Stimulated activated CD4-positive, alpha-beta T cell treated with anti-CD3 and anti-CD28 coated beads, Interleukin-1b, Interleukin-23, amount 100 ng/mL, for 1 hour (primary cell): ENCODE data around the gene LIX1L.

Experiments used
- DNase-seq, 2 donors: peaks; one replicate each; pipeline ENCODE4 v3.0.0-alpha.2; 2020; ENCODE audit warnings: low read depth in 2 of 2

The LIX1L gene

DNA sequence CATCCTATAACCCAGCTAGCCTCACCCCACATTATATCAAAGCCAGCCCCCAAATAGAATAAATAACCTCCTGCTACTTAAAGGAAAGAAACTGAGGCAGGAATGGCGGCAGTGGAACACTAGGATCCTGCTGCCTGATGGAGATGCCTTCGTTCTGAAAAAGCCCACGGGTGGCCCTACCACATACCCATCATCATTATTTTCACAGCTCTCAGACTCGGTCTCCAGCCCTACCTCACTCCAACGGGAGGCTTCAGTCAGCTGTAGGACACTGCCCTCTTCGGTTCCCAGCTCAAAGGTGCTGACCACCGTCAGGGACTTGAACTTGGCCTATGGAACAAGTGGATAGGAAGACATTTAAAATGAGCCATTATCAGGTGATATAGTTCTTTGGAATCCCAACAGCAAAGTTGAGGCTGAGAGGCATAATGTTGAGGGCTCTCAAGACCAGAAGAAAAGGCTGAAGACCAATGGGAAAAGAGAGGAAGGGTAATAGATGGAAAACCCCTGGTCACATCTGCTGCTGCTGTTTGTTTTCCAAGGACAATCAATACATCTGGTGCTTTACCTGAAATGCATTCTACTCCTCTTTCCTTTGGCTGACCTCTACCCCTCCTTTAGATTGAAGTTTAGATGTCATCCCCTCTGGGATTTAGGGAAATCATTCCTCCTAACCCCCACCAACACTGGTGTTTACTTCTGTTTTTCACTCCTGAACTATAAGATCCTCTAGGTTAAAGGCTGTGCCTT, 64.3 kb downstream of the LIX1L start:
- DNase-seq, result no peak

GRCh38 chr1:145892486-145893087, 65.2 kb downstream of the LIX1L start:
- no peak for DNase-seq

DNA sequence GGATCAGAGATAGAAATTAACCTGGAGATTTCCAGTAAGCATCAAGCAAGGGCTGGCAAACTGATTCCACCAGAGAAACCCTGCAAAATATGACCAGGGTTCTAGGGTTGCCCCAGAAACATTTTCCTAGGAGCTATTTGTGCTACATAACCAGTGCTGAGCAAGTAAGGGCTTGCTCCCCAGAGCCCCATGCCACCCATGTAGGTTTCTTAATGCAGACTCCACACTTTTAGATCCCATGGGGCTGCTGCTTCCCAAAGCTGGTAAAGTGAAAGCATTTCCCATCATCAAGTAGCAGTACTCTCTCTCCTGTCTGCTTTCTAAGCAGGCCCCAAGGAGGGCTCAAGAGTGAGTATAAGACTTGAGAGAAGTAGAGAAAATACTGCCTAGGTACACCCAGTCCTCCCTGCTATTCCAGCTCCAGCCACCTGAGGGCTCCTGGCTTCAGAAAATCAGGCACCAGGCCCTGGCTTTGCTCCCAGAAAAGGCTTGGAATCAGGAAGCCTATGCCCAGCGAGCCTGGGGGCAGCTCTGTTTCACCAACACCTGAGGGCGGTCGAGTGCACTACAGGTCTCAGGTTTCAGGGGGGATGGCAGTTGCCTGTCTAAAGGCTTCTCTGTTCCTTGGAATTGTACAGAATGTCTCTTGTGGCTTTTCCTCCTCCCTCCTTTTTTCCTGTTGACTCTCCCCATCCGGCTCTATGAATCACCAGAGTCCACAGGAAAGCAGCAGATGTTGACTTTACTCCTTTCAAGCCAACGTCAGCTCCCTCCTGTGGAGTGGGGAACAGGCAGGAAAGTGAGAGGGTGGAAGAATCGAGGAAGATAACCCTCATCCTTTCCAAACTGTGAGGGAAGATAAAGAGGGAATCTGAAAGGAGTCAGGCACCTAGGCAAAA, 66.0 kb downstream of the LIX1L start:
- DNase-seq, result peak in 1 of 2 donors; percentile 28

GRCh38 chr1:145891143-145891542, 66.7 kb downstream of the LIX1L start:
- no peak for DNase-seq

DNA sequence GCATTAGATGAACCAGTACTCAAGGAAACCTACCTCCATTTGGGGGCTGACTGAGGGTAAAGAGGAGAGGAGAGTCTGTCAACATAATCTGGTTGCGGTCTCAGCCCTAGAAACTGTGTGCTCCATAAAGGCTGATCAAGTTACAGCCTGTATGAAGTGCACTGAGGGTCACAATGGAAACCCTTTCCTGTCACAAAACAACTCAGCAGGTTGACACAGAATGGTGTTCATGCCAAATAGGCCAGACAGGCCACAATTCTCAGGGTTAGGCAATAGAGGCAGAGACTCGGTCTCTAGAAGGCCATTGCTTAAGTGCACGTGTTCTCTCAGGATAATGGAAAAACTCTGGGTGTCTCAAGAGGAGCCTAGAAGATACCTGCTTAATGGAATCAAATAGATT, 68.1 kb downstream of the LIX1L start:
- no peak for DNase-seq

DNA sequence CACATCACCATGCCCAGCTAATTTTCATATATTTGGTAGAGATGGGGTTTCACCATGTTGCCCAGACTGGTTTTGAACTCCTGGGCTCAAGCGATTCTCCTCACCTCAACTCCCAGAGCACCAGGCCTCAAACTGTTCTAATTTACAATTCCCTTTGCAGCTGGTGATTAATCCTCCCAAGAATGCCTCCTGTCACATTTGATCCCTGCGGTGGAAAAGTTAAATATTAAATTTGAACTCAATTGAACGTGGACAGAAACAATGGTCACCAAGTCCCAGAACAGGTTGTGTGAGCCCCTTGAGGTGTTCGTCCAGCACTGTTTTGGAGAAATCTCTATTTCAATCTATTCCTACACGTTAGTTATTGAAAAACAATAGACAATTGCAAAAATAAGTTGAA, 70.2 kb downstream of the LIX1L start:
- no peak for DNase-seq

GRCh38 chr1:145886816-145887215, 71.0 kb downstream of the LIX1L start:
- no peak for DNase-seq

DNA sequence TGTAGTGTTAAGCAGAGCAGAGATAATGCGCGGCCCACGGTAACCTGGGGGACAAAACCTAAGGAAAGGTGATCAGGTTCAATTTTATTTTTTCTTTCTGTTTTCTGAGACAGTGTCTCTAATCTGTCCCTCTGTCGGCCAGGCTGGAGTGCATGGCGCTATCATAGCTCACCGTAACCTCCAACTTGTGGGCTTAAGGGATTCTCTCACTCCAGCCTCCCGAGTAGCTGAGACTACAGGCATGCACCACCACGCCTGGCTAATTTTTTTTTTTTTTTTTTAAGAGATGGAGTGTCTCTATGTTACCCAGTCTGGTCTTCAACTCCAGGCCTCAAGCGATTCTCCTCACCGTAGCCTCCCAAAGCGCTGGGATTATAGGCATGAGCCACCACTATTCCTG, 71.4 kb downstream of the LIX1L start:
- DNase-seq, result no peak

- peak; percentile 43 to 76 for DNase-seq
Measured at GRCh38 chr1:145885738-145886287, 72.0 kb downstream of the LIX1L start, which contains the start of gene ANKRD35. TSS of gene ANKRD35 (minus strand) at chr1:145885866. CDS start at chr1:145885758, 108 bp downstream.

DNA sequence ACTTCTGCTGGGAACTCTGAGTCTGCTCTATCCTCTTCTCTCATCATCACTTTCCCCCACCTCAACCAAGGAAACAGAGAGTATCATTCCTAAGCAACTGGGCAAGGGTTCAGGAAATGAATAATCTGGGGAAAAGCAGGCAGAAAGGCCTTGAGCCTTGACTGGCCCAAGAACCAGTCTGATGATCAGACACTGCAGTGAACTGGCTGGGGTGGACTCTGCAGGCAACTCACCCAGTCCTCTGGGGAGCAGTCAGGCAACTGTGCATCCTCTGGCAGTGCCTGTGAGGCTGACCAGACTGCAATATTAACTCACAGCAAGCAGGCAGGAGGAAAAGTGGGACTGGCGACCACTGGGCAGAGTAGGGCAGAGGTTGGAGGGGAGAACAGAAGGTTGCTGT, 73.1 kb downstream of the LIX1L start:
- no peak for DNase-seq
